ENCODE data around the gene PDE1C.

DNA sequence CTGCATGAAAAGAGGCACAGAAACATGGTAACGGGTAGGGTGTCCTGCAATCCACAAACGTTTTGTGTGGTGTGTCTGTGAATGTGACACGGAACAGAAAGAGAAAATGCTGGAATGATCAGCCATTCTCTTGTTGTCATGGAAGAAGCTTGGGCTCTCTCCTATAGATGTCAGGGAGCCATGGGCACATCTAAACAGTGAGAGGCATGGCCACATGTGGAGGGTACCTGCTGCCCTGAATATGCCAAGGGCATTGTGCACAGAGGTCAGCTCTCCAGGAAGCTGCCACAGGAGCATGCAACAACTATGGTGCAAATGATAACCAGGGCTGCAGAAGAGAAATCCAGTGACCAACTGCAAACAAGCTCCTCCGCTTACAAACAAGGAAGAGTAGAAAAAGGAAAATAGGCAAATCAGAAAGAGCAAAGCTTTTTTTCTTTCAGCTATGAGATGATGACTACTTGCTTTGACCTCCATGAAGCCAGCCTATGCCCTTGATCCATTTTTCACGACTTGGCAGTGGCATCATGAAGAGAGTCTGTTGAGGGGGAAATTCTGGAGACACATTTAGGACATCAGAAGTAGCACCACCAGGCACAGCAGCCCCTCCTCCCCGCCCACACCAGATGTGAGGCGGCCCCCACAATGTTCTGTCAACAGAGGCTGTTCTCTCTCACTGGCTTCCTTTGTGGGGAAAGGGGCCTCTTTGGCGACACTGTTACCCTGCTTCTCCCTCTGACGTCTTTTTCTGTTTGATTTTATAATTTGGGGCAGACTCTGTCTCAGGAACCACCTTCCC is 4.8 kb upstream of the PDE1C start:
- TF ChIP-seq SP1 (IDR thresholded peaks at IDR 0.05): no peak
- no peak for TF ChIP-seq ARNT (IDR thresholded peaks at IDR 0.05)
- no peak for TF ChIP-seq FOXK2 (IDR thresholded peaks at IDR 0.05)
- no peak for TF ChIP-seq BHLHE40 (IDR thresholded peaks at IDR 0.05; ENCODE audit: borderline replicate concordance)
- no peak for TF ChIP-seq HDGF (IDR thresholded peaks at IDR 0.05; ENCODE audit: borderline replicate concordance)
- no peak for TF ChIP-seq FOXM1 (IDR thresholded peaks at IDR 0.05; ENCODE audit: borderline replicate concordance)
